OCI-LY1 (cell line): ENCODE results near the gene KLK13.

Source experiments
- EZH2 ChIP-seq: fragments of 200-600 bp; sonication (generic), shearing (Covaris generic); IDR thresholded peaks from 2 replicates; pipeline ENCODE4 v1.8.0; 2017; ENCODE audit warnings: borderline replicate concordance, mixed run types, mild to moderate bottlenecking, antibody characterized with exemption, low read length, moderate library complexity, mixed read lengths
- TF ChIP-seq, protein P1 (sequence below): fragments of 200-600 bp; sonication (generic), shearing (Covaris generic); IDR thresholded peaks from 2 replicates; pipeline ENCODE4 v1.5.1; 2017; ENCODE audit warnings: mild to moderate bottlenecking, antibody characterized with exemption, low read length, moderate library complexity, mixed read lengths

DNA sequence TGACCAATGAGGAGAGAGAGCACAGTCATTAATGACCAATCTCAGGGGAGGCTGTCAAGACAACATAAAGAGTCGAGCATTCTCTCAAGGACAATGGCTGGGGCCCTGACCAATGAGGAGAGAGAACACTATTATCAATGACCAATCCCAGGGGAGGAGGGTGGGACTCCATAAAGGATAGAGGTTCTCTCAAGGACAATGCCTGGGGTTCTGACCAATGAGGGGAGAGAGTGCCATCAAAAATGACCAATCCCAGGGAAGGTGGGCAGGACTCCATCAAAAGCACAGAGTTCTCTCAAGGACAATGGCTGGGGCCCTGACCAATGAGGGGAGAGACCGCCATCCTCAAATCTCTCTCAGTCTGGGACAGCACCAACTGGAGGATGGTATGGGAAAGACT is 35.2 kb downstream of the KLK13 start:
- TF ChIP-seq EZH2: no peak
- TF ChIP-seq, protein P1, sequence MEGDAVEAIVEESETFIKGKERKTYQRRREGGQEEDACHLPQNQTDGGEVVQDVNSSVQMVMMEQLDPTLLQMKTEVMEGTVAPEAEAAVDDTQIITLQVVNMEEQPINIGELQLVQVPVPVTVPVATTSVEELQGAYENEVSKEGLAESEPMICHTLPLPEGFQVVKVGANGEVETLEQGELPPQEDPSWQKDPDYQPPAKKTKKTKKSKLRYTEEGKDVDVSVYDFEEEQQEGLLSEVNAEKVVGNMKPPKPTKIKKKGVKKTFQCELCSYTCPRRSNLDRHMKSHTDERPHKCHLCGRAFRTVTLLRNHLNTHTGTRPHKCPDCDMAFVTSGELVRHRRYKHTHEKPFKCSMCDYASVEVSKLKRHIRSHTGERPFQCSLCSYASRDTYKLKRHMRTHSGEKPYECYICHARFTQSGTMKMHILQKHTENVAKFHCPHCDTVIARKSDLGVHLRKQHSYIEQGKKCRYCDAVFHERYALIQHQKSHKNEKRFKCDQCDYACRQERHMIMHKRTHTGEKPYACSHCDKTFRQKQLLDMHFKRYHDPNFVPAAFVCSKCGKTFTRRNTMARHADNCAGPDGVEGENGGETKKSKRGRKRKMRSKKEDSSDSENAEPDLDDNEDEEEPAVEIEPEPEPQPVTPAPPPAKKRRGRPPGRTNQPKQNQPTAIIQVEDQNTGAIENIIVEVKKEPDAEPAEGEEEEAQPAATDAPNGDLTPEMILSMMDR: no peak
